Esophagus (tissue), 2 donors: ENCODE results near the gene LGALS3BP. TPM values are rescaled to one million over a fixed set of nuclear protein-coding genes. Genes with fewer than 3 reads are reported as not detected.

ENCODE experiments used
- H3K27ac ChIP-seq, 2 donors: one replicate each; pipeline ENCODE4 v1.5.1; 2013; ENCODE audit warnings: low read depth in 2 of 2, mild to moderate bottlenecking in 2 of 2, inconsistent platforms in 1 of 2, low read length in 1 of 2, moderate library complexity in 1 of 2
- H3K27me3 ChIP-seq, 2 donors: one replicate each; pipeline ENCODE4 v1.6.1; 2013; ENCODE audit warnings: low read length in 2 of 2, control low read depth in 1 of 2, mild to moderate bottlenecking in 1 of 2; ENCODE audit not compliant: insufficient read depth in 2 of 2, control insufficient read depth in 1 of 2
- H3K36me3 ChIP-seq, 2 donors: one replicate each; pipeline ENCODE4 v1.6.1; 2013; ENCODE audit warnings: low read length in 1 of 2; ENCODE audit not compliant: control insufficient read depth in 2 of 2, insufficient read depth in 2 of 2
- H3K4me1 ChIP-seq, 2 donors: one replicate each; pipeline ENCODE4 v1.6.1; 2013; ENCODE audit warnings: low read length in 1 of 2; ENCODE audit not compliant: control insufficient read depth in 2 of 2, insufficient read depth in 2 of 2
- H3K4me3 ChIP-seq, 2 donors: one replicate each; pipeline ENCODE4 v1.5.1; 2013; ENCODE audit warnings: low read length in 2 of 2, mild to moderate bottlenecking in 2 of 2, low read depth in 1 of 2, moderate library complexity in 1 of 2
- H3K9me3 ChIP-seq, 2 donors: one replicate each; pipeline ENCODE4 v1.6.1; 2013; ENCODE audit warnings: mild to moderate bottlenecking in 2 of 2, low read depth in 1 of 2, low read length in 1 of 2, moderate library complexity in 1 of 2; ENCODE audit not compliant: control insufficient read depth in 2 of 2, insufficient read depth in 1 of 2
- WGBS, 2 donors: extraction: QIAGEN DNeasy Blood & Tissue Kit; methylation state at CpG; one replicate each; pipeline ENCODE4 v1.1.7; 2013; 5-methylcytosine and 5-hydroxymethylcytosine counted together
- polyA plus RNA-seq, 2 donors: library from polyadenylated mRNA; stranded (reverse); fragments of 200-250 nt; gene quantifications; one replicate each; pipeline ENCODE4 v1.2.3, GENCODE V29; 2013
- donor health status: healthy with polysubstance abuse.
- donor health status: Bipolar disorder and iron deficiency.

Gene LGALS3BP
- polyA plus RNA-seq, 2 donors = 85.1 to 103 TPM

DNA sequence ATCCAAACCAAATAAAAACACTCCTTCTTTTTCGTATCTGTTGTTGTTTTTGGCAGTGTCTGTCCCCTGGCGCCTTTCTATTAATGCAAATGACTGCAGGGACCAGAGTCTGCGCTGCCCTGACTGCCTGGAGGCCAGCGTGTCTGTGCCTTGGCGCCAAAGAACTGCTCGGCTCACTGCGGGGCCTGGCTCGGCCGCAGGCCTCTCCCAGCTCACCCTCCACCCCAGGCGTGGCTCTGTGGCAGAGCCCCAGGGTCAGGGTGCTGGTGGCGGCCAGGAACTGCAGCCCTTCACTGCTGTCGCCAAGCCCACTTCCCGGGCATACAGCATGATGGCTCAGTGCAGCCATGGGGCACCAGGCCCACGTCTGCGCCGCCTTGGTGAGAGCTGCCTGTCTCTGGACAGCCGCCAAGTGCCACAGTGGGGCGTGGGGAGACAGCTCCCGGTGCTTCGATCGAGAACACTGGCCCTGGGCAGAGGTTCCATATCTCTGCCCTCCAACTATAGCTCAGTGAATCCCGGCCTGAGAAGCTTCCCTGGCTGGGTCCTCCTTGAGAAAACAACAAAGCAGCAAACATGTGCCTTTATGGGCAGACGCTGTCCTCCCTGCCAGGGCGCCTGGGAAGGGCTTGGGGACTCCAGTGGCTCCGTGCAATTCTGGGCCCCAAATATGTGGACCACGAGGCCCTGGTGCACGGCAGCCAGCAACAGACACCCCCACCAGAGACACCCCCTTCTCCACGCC lies 18.8 kb upstream of the LGALS3BP start:
- no peaks in the 10 kb centered on the region for H3K27me3 ChIP-seq
- WGBS, 2 donors = 53 to 64% methylated on average over 28 of the region's 28 CpGs
- peaks cover 6 to 21% of the 10 kb centered on the region in 2 donors for H3K4me1 ChIP-seq
- peaks cover 6 to 53% of the 10 kb centered on the region in 2 donors for H3K36me3 ChIP-seq
- peak overlapping the region in 1 of 2 donors; percentile 21 for H3K4me3 ChIP-seq
- H3K27ac ChIP-seq = peak overlapping the region; percentile 28 to 73
- H3K9me3 ChIP-seq = peaks cover 0 to 3% of the 10 kb centered on the region in 2 donors

DNA sequence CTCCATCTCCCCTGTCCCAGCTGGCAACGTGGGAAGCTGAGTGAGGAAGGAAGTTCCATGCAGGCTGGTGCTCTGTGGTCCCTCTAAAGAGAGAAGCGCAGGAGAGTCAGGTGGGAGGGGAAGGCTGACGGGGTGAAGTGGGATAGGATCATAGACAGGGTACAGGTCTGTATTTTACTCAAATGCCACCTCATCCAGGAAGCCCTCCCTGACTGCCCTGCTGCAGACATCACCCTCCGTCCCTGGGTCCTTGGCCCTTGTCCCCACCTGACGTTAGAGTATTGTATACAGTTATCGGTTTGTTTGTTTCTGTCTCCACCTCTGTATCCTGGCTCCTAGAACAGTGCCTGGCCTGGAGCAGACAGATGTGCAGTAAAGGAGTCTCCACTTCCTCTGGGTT lies 18.2 kb upstream of the LGALS3BP start:
- no peaks in the 10 kb centered on the region for H3K27me3 ChIP-seq
- 61 to 68% methylated on average over 6 of the region's 6 CpGs for WGBS, 2 donors
- peaks cover 6 to 21% of the 10 kb centered on the region in 2 donors for H3K4me1 ChIP-seq
- H3K4me3 ChIP-seq = peak overlapping the region in 1 of 2 donors; percentile 9
- peaks cover 0 to 3% of the 10 kb centered on the region in 2 donors for H3K9me3 ChIP-seq
- H3K36me3 ChIP-seq = peaks cover 4 to 54% of the 10 kb centered on the region in 2 donors
- peak overlapping the region; percentile 43 to 73 for H3K27ac ChIP-seq

DNA sequence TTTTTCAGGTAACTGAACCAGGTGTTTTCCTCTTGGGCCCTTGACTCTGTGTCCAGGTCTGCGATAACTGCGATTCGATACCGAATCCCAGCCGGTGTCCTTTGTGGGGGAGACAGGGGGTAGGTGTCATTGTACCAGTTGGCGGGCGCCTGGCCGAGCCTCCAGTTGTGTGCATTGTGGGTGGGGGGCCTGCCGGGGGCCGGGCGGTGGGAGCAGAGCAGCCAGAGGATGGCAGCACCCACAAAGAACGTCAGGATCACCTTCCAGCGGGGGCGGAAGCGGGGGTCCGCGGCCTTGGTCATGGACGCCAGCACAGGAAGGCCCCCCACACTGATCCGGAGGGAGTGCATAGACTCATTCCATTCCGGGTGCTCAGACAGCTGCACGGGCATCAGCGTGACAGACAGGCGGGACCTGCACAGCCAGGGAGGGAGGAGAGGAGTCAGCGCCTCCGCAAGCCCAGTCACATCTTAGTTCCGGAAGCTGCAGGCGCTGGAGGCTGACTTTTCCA lies 17.6 kb upstream of the LGALS3BP start:
- peaks cover 0 to 51% of the 10 kb centered on the region in 2 donors for H3K36me3 ChIP-seq
- H3K27me3 ChIP-seq = no peaks in the 10 kb centered on the region
- H3K9me3 ChIP-seq = peaks cover 0 to 3% of the 10 kb centered on the region in 2 donors
- H3K4me1 ChIP-seq = peaks cover 3 to 21% of the 10 kb centered on the region in 2 donors
- H3K4me3 ChIP-seq = no peak overlapping the region
- peak overlapping the region in 1 of 2 donors; percentile 73 for H3K27ac ChIP-seq
- 71 to 85% methylated on average over 24 to 27 of the region's 27 CpGs for WGBS, 2 donors

DNA sequence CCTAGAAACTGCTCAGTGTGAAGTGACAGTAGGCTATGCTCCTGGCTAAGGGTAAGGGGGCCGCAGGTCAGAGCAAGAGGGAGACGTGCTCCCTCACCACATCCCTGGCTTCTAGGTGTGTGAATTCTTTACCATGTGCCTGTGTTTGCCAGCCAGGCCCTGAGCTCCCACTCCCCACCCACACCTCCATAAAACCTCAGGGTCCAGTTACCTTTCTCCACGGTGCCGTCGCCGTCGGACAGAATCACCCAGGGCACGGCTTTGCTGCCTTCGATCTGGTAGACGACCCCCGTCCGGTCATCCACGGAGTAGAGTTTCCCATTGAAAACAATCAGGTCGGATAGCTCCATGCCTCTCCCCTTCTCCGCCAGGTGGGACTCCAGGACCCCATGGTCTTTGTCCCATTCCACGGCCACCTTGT lies 17.1 kb upstream of the LGALS3BP start:
- H3K4me1 ChIP-seq = peaks cover 3 to 21% of the 10 kb centered on the region in 2 donors
- H3K27ac ChIP-seq = peak overlapping the region; percentile 29 to 80

DNA sequence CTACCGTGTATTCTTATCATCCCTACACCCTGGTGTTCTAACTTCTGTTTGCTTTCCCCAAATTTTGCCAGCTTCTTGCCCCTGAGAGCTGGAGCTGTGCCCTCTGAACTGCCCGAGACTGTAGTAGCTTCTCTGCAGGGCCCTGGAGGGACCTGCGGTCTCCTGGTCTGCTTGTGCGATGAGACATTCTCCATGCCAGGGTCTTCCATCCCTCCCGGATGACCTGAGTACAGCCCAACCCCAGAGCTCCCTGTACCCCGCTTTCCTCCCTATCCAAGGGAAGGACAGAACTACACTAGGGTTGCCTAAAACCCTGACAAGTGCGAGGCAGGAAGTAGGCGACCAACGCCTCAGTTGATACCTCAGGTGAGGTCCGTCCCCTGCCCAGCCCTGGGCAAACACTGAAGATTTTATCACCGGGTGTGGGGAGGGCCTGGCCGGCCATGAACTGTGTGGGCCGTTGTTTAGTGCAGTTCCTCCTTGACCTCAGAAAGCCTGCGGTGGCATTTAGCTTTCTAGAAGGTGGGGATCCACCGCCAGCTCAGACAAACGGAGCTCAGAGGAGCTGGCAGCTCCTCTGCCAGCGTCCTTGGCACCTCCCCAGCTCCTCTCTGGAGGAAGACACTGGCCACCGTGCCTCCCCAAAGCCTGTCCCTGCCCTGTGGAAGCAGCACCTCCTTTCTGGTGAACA lies 16.2 kb upstream of the LGALS3BP start:
- WGBS, 2 donors = 54 to 60% methylated on average over 18 of the region's 18 CpGs
- no peaks in the 10 kb centered on the region for H3K27me3 ChIP-seq
- peaks cover 10 to 56% of the 10 kb centered on the region in 2 donors for H3K36me3 ChIP-seq

More for the DNA sequence above, 17.1 kb upstream of the LGALS3BP start:
- Histone ChIP-seq H3K9me3 (peaks cover 0 to 3% of the 10 kb centered on the region in 2 donors), H3K4me3 (no peak overlapping the region), H3K36me3 (peaks cover 3 to 50% of the 10 kb centered on the region in 2 donors), H3K27me3 (no peaks in the 10 kb centered on the region)
- 88 to 89% methylated on average over 16 of the region's 16 CpGs for WGBS, 2 donors

DNA sequence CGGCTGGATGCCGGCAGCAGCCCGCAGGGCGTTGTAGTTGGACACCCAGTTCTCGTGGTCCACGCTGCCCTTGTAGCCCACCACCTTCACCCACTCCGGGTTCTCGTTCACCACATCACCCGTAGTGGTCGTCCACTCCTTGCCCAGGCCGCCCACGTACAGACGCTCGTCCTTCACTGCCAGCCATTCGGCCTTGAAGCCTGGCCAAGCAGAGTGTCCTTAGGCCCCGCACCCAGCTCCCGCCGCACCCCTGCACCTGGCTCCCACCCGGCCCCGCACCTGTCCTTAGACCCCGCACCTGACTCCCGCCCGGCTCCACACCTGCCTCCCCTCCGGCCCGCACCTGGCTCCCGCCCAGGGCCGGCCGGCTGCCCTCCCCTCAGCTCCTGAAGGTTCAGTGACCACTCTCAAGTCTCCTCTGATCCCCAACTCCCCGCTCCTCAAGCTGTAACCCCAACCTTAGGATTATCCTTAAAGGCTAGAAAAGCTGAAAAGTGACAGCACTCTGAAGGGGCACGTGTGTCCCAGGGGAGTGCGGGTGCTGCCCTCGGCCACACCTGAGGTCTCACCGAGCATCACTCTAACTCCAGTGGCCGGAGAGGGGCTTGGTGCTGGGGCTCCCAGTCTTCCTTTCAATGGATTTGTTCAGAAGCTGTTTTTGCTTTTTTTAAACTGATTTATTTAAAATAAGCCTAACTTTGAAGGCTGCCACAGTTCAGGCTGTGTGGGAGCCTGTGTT lies 15.5 kb upstream of the LGALS3BP start:
- 88 to 93% methylated on average over 34 of the region's 34 CpGs for WGBS, 2 donors
- H3K36me3 ChIP-seq = peaks cover 11 to 59% of the 10 kb centered on the region in 2 donors
- H3K27me3 ChIP-seq = no peaks in the 10 kb centered on the region
- H3K4me1 ChIP-seq = peaks cover 3 to 21% of the 10 kb centered on the region in 2 donors
- H3K4me3 ChIP-seq = no peak overlapping the region
- H3K9me3 ChIP-seq = peaks cover 0 to 7% of the 10 kb centered on the region in 2 donors
- peak overlapping the region in 1 of 2 donors; percentile 50 for H3K27ac ChIP-seq

More for the DNA sequence above, 16.2 kb upstream of the LGALS3BP start:
- H3K4me1 ChIP-seq = peaks cover 3 to 21% of the 10 kb centered on the region in 2 donors
- no peak overlapping the region for H3K4me3 ChIP-seq
- peak overlapping the region; percentile 29 to 80 for H3K27ac ChIP-seq
- peaks cover 0 to 3% of the 10 kb centered on the region in 2 donors for H3K9me3 ChIP-seq

DNA sequence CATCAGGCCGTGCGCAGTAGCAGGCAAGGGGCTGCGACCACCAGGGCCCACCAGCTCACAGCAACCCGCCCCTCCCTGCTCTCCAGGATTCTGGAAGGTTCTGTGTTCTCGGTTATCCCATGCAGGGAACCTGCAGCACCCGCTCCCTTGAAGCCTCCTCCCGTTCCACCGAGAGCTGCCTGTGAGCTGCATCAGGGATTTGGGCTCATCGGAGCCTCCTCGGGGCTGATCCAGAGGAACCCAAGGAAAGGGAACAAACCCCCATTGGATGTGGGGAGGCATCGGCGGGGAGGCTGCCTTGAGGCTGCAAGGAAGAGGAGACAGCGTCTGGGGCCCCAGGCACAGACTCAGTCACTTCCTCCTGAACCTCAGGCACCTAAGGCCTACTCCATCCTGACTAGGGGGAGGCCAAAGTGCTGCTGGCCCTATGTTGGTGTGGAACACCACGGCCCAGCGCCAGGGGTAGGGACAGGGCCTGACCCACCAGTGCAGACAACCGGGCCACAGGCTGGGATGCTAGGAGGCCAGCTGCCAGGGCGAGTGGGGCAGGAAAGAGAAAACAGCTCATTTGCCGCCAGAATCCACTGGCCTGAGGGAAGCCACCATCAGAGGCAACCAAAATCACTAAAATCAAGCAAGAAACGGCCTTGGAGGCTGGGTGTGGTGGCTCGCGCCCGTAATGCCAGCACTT lies 14.4 kb upstream of the LGALS3BP start:
- no peaks in the 10 kb centered on the region for H3K27me3 ChIP-seq
- H3K9me3 ChIP-seq = peaks cover 0 to 7% of the 10 kb centered on the region in 2 donors
- no peak overlapping the region for H3K27ac ChIP-seq
- peaks cover 3 to 21% of the 10 kb centered on the region in 2 donors for H3K4me1 ChIP-seq
- H3K4me3 ChIP-seq = no peak overlapping the region
- H3K36me3 ChIP-seq = peaks cover 11 to 58% of the 10 kb centered on the region in 2 donors
- WGBS, 2 donors = 93 to 95% methylated on average over 22 of the region's 22 CpGs

DNA sequence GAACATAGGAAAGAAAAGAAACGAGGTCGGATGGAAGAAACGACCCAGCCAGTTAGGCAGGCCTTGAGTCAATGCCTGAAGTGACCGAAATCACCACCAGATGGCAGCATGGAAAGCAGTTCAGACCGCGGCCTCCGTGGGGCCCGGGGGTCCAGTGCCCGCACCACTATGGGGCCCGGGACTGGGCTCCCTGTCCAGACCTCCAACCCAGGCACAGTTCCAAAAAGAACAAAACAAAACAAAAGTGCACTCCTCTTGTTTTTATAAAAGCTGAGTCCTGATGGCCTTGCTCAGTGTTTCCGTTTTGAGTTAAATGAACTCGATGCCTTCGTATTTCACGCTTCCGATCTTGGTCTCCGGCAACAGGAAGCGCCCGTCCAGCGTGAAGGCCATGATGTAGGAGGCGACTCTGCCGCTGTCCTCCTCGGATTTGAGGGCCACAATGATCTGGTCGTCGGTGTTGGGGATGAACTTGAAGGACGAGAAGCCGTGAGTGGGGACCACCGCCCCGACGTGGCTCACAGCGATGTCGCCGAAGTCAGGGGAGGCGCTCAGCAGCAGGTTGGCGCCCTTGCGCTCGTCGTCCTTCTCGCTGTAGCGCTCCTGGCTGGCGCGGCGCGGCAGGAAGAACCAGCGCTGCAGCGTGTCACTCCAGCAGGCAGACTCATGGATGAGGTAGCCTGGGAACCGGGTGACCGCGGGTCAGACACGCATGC lies 13.7 kb upstream of the LGALS3BP start:
- peaks cover 1 to 17% of the 10 kb centered on the region in 2 donors for H3K4me1 ChIP-seq
- no peak overlapping the region for H3K4me3 ChIP-seq
- 70 to 73% methylated on average over 45 to 49 of the region's 49 CpGs for WGBS, 2 donors
- peaks cover 0 to 7% of the 10 kb centered on the region in 2 donors for H3K9me3 ChIP-seq
- no peak overlapping the region for H3K27ac ChIP-seq
- peaks cover 11 to 51% of the 10 kb centered on the region in 2 donors for H3K36me3 ChIP-seq
- H3K27me3 ChIP-seq = no peaks in the 10 kb centered on the region
